Measurements from ENCODE around the gene PANK1.
A peak's percentile ranks its signal among the peaks of the same experiment; 100 is the strongest.

Gene PANK1

DNA sequence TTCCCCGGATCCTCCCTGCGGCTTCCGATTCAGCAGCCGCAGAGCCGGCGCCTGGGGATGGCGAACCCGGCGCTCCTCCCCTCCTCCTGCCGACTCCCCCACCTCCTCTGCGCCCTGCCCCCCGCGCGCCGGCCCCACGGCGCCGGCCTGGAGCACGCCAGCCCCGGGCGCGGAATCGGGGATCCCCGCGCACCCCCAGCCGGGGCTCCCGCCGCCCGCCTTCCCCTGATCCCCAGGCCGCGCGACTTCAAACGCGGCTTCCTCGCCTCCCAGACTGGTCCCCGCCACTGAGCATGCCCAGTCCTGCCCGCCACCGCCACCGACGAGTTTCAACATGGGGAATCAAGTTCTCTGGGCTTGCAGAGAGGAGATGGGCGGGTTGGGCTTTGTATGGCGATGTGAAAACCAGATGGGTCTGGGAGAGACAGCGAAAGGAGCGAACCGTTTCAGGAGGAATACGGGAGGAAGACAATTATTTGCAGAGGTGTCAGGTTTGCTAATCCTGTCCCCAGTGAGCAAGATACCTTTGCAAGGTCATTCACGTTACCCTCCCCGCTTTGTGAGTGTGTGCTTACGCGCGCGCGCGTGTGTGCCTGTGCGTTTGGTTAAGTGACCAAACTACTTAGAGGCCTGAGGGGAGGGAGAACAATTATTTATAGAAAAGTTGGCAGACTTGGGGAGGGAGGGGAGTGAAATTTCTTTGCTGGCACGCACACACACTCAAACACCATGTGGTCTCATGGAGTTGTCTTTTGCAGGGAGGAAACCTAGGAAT lies at the start of gene PANK1:
PANK1 (minus strand) TSS at position 276 of the 775 bp plus-strand sequence. CDS start 351 bp downstream, outside the sequence.
- peak; percentile 81 for DNase-seq

DNA sequence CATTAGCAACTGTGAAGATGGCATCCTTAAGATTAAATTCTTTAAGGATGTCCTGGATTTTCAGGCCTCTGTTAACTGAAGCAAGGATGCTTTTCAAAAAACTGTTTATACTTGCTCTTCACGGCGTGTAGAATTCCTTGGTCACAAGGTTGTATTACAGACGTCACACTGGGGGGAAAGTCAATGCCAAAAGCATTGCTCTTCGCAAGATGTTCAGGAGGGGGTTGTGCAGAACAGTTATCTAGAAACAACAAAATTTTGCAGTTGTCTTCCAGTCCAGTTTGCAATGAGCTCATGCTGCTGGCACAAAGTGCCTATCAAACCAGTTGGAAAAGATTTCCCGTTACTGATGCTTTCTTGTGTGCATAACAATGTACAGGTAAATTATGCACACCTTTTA lies 48.1 kb upstream of the PANK1 start:
- no peak for DNase-seq

DNA sequence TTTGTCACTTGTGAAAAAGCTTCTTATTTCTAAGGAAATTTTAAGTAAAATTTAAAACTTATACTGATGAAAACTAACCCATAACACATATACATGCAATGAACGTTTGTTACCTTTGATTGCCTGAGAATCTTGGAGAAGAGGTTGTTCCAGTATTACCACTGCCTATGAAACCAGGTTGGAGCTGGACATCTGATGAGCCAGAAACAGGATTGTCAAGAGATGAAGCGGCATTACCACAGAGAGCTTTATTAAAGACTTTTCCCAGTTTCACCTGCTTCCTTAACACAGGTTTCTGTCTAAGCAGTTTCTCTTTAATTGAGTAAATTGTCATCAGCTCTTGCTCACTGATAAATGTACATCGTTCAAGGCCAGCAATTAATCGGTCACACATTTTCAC lies 47.4 kb upstream of the PANK1 start:
- DNase-seq: no peak

DNA sequence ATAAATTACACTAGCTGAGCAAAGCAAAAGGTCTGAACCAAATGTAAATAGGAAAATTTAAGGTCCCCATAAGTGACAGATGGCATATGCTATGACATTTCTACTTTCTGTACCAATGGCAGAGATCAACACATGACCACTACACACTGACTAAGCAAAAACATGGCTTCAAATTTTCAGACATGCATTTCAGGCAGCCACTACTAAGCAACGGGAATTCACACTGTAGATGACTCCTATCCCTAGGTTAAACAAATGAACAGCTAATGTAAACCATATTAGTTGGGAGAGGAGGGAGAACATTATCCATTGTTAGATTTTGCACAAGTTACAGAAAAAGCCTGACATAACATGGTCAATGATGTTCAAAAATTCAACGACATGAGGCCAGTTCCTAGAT lies 45.0 kb upstream of the PANK1 start:
- DNase-seq: no peak

DNA sequence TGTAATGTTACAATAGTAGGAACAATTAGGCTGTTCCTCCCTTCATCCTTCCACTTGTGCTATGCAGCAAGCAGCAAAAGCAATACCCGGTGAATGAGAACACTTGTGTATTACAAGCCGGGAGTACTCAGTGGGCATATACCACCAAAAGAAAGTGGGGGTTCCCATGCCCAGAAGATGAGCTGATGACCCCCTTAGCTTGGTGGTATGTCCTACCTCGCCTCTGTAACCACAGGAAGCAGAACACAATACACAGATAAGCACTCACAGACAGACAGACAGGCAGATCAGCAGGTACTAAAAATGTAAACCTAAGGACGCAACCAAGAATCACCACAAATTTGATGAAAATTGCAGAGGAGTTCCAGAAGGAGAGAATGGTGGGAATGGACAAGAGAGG lies 40.9 kb upstream of the PANK1 start:
- no peak for DNase-seq

DNA sequence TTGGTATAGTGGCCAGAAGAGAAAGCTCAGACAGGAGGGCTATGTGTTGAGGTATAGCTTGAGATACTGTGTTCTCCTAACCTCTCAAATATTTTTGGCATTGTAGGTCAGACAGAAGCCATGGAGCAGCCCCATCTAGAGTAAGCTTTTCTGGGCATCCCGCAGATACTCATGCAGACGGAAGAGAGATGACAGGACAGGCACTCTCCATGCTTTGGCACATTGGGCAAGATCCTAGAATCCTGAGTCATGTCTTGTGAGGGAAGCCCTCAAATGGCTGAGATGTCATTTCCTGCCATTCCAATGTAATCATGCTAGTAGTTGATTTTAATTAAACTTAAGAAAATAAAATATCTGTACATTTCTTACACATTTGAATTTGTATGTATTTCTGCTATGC lies 39.6 kb upstream of the PANK1 start:
- DNase-seq: no peak

DNA sequence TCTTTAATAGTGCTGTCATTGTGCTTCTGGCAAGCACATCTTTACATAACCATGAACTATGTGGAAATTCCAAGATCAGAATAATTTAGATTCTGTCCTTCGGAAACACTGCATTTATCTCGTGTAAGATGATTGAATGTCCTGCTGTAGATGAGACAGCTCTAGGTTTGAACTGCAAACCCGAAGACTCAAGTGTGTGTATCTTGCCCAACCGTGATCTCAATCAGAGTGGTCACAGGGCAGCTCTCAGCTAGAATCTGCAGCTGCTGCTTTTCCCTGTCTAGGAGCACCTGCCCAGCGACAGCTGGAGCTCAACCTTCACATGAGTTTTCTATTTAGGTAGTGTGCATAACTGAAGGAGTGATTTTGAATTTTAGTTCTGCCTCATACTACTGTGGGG lies 38.8 kb upstream of the PANK1 start:
- no peak for DNase-seq

DNA sequence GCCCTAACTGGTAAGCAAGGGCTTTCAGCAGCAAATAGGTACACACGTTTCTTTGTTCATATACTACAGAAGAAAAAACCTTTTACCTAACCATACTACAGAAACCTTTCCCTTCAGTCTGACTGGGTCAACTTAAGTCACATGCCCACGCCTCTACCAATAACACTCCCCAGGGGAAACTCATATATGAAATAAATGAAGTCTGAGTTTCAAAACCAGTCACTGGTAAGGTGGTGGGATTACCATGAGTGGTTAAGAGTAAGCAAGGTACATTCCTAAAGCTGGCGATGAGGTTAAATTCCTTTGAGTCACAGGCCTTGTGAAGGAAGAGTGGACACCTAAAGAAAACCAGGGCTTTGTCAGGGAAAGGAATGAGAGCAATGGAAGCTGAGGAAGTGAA lies 34.9 kb upstream of the PANK1 start:
- DNase-seq: no peak

DNA sequence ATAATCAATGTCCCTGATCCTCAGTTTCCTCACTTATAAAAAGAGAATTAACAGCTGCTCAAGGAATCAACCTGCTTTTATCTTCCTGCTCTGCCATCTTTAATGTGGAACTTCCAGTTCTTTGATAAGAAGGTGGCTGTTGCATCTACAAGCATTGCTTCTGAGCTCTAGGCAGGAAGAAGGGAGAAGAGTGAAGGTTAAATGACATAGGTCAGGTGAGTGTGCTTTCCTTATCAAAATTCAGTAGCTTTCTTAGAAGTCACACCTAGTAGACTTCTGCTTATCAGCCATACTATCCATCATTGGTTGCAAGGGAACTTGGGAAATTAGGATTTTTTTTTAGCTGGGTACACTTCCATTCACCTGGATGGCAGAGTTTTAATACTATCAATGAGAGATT lies 32.3 kb upstream of the PANK1 start:
- DNase-seq: no peak

DNA sequence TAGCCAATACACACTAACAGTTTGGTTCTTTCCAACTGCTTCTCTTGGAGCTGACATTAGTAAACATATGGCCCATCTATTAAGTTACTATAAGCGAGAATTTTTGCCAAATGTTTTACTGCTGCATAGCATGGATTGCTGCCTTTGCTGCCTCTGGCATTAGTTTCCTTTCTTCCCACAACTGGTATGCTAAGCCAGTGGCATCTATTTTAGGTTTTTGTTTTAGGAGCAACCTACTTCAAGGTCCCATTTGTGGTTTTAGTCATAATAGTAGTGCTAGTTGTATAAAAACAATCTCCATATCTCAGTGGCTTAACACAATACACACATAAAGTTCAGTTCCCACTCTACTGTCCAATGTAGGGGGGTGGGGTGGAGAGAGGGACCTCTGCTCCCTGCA lies 25.9 kb upstream of the PANK1 start:
- no peak for DNase-seq

DNA sequence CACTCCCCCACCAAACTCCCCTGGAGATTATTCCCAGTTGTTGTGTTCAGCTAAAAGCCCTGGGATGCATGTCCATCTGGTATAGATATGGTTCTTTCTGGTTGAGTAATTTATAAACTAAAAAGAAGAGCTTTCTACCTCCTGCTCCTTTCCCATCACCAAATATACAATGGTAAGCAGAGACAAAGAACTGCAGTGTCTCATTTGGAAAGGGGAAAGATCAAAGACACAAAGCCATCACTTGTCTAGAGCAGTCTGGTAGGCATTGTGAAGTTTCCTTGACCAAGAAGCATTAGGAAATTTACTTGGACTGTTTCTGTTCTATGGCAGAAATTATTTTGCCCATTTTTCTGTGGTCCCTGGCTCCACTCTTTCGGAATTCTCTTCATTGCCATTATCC lies 24.9 kb upstream of the PANK1 start:
- no peak for DNase-seq

DNA sequence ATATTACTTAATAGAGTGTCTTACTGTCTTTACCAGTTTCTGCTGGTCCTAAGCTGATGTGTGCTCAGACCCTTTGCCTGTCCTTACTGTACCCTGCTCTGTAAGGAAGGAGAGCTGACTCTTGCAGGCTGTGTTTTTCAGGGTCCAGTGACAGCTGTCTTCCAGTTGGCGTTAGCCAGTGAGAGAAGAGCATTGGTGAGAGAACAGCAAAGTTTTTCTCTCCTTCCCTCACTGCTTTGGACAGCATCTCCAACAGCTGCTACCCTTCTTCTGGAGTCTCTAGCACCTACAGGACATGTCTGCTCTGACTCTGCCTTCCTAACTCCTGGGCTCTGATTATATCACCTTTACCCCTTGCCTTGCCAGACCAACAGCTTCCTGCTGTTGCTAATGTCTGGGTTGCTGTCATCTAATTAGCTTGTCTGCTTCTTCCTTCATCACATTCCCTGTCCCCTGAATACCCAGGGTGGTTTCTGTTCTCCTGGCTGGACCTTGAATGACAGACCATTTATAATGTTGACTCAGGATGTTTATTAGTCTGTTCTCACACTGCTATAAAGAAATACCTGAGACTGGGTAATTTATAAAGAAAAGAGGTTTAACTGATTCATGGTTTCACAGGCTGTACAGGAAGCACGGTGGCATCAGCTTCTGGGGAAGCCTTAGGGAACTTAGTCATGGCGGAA lies 23.5 kb upstream of the PANK1 start:
- no peak for DNase-seq

DNA sequence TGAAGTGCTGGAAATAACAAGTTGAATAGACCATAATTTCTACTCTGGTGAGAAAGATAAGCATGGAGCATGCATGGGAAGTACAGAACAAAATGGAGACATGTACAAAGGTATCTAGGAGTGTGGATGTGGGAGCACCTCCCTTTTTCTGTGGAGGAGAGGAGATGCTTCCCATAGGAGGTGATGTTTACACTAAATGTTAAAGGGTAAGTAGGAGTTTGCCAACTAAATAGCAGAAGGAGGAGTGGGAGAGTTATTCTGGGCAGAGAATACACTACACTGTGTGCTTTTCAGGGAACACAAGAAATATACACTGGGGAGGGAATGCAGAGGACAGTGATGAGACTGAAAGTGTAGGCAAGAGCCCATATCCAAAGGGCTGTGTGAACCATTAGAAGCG lies 21.1 kb upstream of the PANK1 start:
- DNase-seq: no peak

DNA sequence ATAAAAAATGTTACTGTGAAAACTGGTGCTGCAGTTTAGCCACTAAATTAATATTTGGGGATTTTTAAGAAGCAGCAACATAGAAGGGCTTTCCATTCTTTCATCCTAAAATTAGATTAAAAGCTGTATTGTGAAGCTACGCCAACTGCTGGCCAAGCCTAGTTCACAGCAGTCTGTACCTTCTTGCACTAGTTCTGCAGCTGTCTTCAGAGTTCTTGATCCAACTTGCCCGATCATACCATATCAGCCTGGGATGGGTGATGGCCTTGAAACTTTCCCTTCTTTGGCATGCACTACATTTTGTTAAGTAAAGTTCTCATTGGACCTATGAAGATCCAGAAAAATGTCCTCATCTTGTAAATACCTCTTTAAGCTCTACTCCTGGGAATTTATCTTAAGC lies 20.3 kb upstream of the PANK1 start:
- DNase-seq: peak; percentile 23

DNA sequence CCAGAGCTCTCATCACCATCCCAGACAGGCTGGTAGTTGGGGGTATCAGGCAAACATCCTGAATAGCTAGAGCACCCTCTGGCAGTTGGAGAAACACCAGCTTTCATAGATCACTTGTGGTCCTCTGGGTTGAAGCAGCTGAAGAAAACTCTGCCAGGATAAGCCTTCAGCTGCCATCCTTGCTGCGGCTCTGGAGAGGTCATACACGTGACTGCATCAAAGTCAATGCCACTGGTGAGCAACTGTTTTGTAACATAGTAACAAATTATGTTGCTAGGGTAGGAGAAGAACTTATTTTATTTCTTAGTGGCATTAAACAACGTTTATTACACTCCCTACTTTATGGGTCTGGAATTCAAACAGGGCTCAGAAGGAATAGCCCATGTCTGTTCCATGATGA lies 19.2 kb upstream of the PANK1 start:
- no peak for DNase-seq

DNA sequence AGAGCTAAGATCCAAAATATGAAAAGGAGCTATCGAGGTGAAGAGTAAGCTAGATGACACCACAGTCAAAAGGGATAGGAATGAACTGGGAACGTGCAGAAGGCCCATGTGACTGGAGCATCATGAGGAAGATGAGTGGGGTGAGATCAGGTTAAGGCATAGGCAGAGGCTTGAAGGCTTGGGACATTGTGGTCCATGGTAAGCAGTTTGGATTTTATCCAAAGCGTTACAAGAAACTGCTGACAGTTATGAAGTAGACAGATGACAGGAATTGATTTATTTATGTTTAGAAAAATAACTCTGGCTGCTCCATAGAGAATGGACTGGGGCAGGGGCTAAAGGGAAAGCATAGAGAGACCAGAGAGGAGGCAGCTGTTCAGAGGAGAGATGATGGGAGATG lies 18.1 kb upstream of the PANK1 start:
- no peak for DNase-seq

DNA sequence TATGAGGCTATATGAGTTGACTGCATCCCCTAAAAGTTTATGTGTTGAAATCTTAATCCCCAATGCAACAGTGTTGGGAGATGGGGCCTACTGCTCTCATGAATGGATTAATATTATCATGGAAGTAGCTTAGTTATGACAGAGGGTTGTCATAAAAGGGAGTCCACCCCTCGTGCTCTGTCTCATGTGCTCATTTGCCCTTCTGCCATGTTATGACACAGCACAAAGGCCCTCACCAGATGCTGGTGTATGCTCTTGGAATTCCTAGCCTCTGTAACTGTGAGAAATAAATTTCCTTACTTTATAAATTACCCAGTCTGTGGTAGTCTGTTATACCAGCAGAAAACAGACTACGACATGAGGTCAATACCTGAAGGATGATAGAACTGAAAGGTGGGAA lies 17.6 kb upstream of the PANK1 start:
- no peak for DNase-seq

DNA sequence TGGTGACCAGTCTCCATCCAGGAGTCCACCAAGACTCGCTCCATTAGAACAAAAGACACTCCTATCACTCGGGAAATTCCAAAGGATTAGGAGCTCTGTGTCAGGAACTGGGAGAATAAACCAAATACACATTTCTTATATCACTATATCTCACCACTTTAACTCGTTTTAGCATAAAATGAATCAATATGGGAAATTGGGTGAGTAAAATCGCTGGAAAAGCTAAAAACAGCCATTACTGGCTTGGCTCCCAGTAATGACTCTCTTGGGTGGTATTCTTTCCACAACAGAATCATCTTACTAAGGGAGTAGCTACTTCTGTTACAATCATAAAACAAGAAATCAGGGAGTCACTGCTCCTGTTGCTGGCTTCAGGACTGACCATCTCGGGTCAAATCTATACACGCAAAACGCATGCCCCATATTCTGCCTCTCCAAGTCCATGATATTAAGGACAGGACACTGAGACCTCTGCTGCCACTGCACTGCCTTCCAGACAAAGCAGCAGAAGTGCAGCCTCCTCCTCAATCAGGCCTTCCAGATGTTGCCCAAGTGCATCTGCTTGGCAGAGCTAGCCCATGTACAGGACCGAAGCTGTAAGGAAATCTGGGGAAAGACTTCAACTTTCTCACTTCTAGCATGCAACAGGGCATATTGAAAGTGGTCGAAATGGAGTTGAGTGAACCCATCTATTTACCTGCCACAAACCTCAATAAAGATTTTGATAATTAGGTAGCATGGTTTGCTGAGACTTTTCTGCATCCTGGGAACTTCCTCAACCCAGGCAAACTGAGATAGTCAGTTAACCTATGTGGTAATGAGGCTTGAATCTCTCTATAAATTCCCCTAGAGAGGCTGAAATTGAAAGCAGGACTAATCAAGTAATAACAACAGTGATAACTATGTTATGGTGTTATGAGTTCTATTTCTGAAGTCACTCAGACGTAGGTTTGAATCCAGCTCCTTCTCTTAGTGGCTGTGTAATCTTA lies 14.4 kb upstream of the PANK1 start:
- no peak for DNase-seq

DNA sequence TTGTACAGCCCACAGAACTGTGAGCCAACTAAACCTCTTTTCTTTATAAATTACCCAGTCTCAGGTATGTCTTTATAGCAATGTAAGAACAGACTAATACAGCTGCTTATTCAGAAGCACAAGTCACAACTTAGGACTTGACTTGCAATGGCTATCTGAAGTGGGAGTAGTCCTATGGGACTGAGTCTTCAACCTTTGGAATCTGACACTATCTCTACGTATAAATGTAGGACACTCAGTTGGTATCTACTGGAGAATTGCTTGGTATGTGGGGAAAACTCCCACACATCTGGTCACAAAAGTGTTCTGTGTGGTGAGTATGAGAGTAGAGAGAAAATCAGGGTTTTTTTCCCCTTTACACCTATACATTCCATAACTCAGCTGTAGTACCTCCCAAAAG lies 12.3 kb upstream of the PANK1 start:
- no peak for DNase-seq

DNA sequence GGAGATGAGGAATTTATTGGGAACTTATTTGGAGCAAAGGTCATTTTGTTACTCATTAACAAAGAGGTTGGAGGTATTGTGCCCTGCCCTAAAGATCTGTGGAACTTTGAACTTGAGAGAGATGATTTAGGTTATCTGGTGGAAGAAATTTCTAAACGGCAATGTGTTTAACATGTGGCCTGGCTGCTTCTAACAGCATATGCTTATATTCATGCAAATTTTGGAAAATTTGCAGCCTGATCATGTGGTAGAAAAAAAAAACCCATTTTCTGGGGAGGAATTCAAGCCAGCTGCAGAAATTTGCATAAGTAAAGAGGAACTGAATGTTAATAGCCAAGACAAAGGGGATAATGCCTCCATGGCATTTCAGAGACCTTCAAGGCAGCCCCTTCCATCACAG lies 10.7 kb upstream of the PANK1 start:
- no peak for DNase-seq

DNA sequence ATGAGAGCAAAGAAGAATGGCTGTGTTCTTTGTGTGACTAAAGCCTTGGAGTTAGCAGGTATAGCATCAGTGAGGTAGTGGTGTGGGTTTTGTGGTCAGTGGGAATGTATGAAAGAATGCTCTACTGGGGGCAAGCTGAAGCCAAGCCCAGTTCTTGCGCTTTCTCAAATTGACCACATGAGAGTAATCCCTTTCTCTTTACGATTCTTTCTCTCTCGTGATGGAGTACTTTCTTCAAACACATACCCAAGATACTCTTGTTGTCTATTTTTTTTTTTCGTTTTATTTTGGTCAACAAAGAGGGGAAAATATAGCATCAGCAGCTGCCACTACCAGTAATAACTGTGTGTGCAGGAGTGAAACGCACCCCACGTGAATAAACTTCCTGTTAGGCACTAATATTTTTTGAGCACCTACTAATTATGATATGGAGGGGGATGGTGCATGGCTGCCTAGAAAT lies 8.4 kb upstream of the PANK1 start:
- DNase-seq: no peak

DNA sequence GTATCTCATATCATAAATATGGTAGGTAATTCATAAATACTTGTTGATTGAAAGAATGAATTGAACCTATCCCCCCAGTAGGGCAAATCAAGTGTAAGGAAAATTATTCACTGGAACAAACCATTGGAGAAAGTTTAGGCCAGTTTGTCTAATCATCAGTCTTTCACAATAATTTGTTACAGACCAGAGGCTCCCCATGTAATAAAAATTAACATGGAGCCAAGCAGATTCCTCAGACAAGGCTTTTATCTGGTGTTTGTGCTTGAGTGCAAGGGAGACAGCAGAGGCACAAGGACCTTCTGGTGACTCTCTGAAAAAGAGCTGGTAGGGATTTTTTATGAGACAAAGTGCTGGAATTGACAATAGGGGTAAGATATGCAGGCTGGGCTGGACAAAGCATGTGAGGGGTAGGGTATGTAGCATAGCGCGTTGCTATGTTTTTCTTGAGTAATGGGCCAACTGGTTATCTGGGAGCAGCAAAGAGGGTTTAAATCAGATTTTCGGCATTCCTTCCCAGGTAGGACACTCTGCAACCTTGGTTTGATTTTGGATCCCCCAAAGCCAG lies 7.8 kb upstream of the PANK1 start:
- no peak for DNase-seq

DNA sequence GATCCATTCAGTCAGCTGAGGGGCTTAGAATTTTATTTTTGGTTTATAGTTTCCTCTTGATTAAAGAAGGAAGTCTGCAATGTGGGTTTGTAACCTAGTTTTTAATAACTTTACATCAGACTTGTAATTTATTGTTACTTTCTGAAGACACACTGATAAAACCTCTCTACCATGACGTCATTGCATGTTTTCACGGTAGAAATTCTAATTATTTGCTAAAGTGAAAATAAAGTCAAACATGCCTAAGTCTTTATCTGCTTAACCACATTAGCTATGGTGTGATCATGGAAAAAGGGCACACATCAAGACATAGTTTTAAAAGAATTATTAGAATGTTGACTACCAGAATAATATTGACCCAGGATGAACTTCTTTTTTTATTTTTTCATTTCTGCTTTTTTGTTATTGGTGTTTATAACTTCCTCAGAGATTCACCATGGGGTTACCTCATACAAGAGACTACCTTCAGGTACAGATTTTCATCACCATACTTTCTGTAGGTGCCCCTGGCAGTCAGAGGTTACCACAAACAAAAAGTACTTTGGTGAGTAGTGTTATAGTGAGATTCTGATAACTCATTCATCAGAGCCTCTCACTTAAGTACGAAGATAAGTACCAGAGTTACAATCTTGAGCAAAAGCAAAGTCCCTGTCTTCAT lies 7.0 kb upstream of the PANK1 start:
- no peak for DNase-seq

Measured in NCI-H82 (cell line).